Measurements from ENCODE around the gene FLNA. TPM values are rescaled to one million over a fixed set of nuclear protein-coding genes. Genes with fewer than 3 reads are reported as not detected.

The FLNA gene, protein sequence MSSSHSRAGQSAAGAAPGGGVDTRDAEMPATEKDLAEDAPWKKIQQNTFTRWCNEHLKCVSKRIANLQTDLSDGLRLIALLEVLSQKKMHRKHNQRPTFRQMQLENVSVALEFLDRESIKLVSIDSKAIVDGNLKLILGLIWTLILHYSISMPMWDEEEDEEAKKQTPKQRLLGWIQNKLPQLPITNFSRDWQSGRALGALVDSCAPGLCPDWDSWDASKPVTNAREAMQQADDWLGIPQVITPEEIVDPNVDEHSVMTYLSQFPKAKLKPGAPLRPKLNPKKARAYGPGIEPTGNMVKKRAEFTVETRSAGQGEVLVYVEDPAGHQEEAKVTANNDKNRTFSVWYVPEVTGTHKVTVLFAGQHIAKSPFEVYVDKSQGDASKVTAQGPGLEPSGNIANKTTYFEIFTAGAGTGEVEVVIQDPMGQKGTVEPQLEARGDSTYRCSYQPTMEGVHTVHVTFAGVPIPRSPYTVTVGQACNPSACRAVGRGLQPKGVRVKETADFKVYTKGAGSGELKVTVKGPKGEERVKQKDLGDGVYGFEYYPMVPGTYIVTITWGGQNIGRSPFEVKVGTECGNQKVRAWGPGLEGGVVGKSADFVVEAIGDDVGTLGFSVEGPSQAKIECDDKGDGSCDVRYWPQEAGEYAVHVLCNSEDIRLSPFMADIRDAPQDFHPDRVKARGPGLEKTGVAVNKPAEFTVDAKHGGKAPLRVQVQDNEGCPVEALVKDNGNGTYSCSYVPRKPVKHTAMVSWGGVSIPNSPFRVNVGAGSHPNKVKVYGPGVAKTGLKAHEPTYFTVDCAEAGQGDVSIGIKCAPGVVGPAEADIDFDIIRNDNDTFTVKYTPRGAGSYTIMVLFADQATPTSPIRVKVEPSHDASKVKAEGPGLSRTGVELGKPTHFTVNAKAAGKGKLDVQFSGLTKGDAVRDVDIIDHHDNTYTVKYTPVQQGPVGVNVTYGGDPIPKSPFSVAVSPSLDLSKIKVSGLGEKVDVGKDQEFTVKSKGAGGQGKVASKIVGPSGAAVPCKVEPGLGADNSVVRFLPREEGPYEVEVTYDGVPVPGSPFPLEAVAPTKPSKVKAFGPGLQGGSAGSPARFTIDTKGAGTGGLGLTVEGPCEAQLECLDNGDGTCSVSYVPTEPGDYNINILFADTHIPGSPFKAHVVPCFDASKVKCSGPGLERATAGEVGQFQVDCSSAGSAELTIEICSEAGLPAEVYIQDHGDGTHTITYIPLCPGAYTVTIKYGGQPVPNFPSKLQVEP (N-terminal part only)
- 2,015 and 2,065 TPM in 2 replicates for total RNA-seq

GRCh38 chrX:154374313-154375155 lies at the start of gene FLNA:
Gene FLNA (minus strand): TSS chrX:154374634. CDS start chrX:154371245, 3,389 bp downstream.

GRCh38 chrX:154409222-154409871 lies 34.9 kb upstream of the FLNA start, which contains the start of gene DNASE1L1:
Gene DNASE1L1 (minus strand): TSS chrX:154409254. CDS start chrX:154405568, 3,686 bp downstream.

GRCh38 chrX:154397888-154398667 lies 23.6 kb upstream of the FLNA start, which contains the start of gene RPL10:
Gene RPL10 (plus strand): TSS chrX:154398377. CDS start chrX:154398520, 143 bp downstream.

DNA sequence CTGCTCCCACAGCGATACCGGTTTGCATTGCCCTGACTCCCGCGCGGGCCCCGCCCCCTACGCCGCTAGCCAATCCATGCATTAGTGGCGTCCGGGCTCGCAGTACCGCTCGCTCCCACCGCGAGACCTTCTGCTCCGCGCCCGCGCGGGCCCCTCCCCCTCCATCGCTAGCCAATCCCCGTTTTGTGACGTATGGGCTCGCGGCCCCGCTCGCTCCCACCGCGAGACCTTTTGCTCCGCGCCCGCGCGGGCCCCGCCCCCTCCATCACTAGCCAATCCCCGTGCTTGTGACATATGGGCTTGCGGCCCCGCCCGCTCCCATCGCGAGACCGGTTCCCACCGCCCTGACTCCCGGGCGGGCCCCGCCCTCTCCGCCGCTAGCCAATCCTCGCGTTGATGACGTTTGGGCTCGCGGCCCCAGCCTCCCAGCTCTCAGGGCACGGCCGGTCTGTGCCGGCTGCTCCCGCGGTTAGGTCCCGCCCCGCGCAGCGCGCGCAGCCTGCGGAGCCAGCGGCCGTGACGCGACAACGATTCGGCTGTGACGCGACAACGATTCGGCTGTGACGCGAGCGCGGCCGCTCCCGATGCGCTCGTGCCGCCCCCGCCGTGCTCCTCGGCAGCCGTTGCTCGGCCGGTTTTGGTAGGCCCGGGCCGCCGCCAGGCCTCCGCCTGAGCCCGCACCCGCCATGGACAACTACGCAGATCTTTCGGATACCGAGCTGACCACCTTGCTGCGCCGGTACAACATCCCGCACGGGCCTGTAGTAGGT lies 4.5 kb upstream of the FLNA start, which contains the start of gene EMD:
Gene EMD (plus strand): TSS at position 497 of the 770 bp plus-strand sequence. CDS start 190 bp downstream, at position 687.

Other genes with a start within 250 kb of the FLNA start
- not detected in 2 replicates for gene OPN1LW, start 230.4 kb downstream of the FLNA start, total RNA-seq
- gene OPN1MW, start 192.0 kb downstream of the FLNA start, total RNA-seq, result not detected in 2 replicates
- not detected in 2 replicates for gene OPN1MW2, start 154.9 kb downstream of the FLNA start, total RNA-seq
- not detected in 2 replicates for gene OPN1MW3, start 117.1 kb downstream of the FLNA start, total RNA-seq
- under 0.01 TPM in 1 of 2 replicates, not detected in the other for gene TEX28, start 79.5 kb downstream of the FLNA start, total RNA-seq
- not detected in 2 replicates for gene TKTL1, start 78.8 kb downstream of the FLNA start, total RNA-seq
- 14.7 and 18.0 TPM in 2 replicates for gene EMD, start 4.7 kb upstream of the FLNA start, total RNA-seq
- gene RPL10, start 23.7 kb upstream of the FLNA start, total RNA-seq, result 2,943 and 5,659 TPM in 2 replicates
- gene DNASE1L1, start 34.6 kb upstream of the FLNA start, total RNA-seq, result 62.6 and 66.7 TPM in 2 replicates
- 10.4 and 13.8 TPM in 2 replicates for gene TAFAZZIN, start 36.9 kb upstream of the FLNA start, total RNA-seq
- gene ATP6AP1, start 54.0 kb upstream of the FLNA start, total RNA-seq, result 45.4 and 59.8 TPM in 2 replicates
- gene GDI1, start 62.5 kb upstream of the FLNA start, total RNA-seq, result 114 and 157 TPM in 2 replicates
- gene FAM50A, start 69.5 kb upstream of the FLNA start, total RNA-seq, result 71.0 and 92.2 TPM in 2 replicates
- gene PLXNA3, start 83.6 kb upstream of the FLNA start, total RNA-seq, result 16.3 and 23.8 TPM in 2 replicates
- gene LAGE3, start 104.6 kb upstream of the FLNA start, total RNA-seq, result 22.4 and 39.2 TPM in 2 replicates
- gene UBL4A, start 112.0 kb upstream of the FLNA start, total RNA-seq, result 42.4 and 51.3 TPM in 2 replicates
- 20.3 and 26.8 TPM in 2 replicates for gene SLC10A3, start 116.0 kb upstream of the FLNA start, total RNA-seq
- 31.6 and 35.5 TPM in 2 replicates for gene FAM3A, start 141.6 kb upstream of the FLNA start, total RNA-seq
- gene G6PD, start 172.2 kb upstream of the FLNA start, total RNA-seq, result 29.0 and 62.9 TPM in 2 replicates
- 11.6 and 15.3 TPM in 2 replicates for gene IKBKG, start 173.0 kb upstream of the FLNA start, total RNA-seq
- gene CTAG1A, start 210.5 kb upstream of the FLNA start, total RNA-seq, result not detected in 2 replicates
- not detected in 2 replicates for gene CTAG1B, start 244.6 kb upstream of the FLNA start, total RNA-seq